MM.1S (cell line): ENCODE results near the gene TAF5.

Source experiments
- DNase-seq: peaks from one replicate; pipeline ENCODE4 v3.0.0-alpha.2; 2015
- H2AFZ ChIP-seq: fragments of 300-600 bp; sonication (generic); 2 replicates; pipeline ENCODE4 v1.6.0; 2016; ENCODE audit warnings: antibody characterized with exemption, low read length
- H3F3A ChIP-seq: fragments of 300-600 bp; sonication (generic); 2 replicates; pipeline ENCODE4 v1.6.1; 2016; ENCODE audit warnings: mild to moderate bottlenecking, antibody characterized with exemption, low read length, moderate library complexity, mixed read lengths; ENCODE audit not compliant: insufficient read depth
- H3K27ac ChIP-seq: fragments of 300-600 bp; sonication (generic); 2 replicates; pipeline ENCODE4 v1.5.1; 2016; ENCODE audit warnings: mild to moderate bottlenecking, low read length
- H3K27me3 ChIP-seq: fragments of 300-600 bp; sonication (generic); replicated peaks from 2 replicates; pipeline ENCODE4 v1.6.0; 2016; ENCODE audit warnings: low read length; ENCODE audit not compliant: insufficient read depth
- H3K36me3 ChIP-seq: fragments of 300-600 bp; sonication (generic); replicated peaks from 2 replicates; pipeline ENCODE4 v1.6.1; 2016; ENCODE audit warnings: mild to moderate bottlenecking, low read length, mixed read lengths; ENCODE audit not compliant: insufficient read depth
- H3K4me1 ChIP-seq: fragments of 300-600 bp; sonication (generic); 2 replicates; pipeline ENCODE4 v1.6.1; 2016; ENCODE audit warnings: low read length, mixed read lengths
- H3K4me2 ChIP-seq: fragments of 300-600 bp; sonication (generic); 2 replicates; pipeline ENCODE4 v1.6.0; 2016; ENCODE audit warnings: low read depth, low read length
- H3K4me3 ChIP-seq: fragments of 300-600 bp; sonication (generic); 2 replicates; pipeline ENCODE4 v1.5.1; 2016; ENCODE audit warnings: low read length, mixed read lengths
- H3K79me2 ChIP-seq: fragments of 300-600 bp; sonication (generic); 2 replicates; pipeline ENCODE4 v1.6.1; 2016; ENCODE audit warnings: mixed run types, low read length, mixed read lengths
- H3K9ac ChIP-seq: fragments of 300-600 bp; sonication (generic); 2 replicates; pipeline ENCODE4 v1.6.1; 2016; ENCODE audit warnings: low read length, mixed read lengths
- H3K9me2 ChIP-seq: fragments of 300-600 bp; sonication (generic); replicated peaks from 2 replicates; pipeline ENCODE4 v1.6.1; 2016; ENCODE audit warnings: mild to moderate bottlenecking, low read length, mixed read lengths; ENCODE audit not compliant: insufficient read depth
- H3K9me3 ChIP-seq: fragments of 300-600 bp; sonication (generic); replicated peaks from 2 replicates; pipeline ENCODE4 v1.6.1; 2016; ENCODE audit warnings: mild to moderate bottlenecking, low read length, mixed read lengths; ENCODE audit not compliant: insufficient read depth
- H4K20me1 ChIP-seq: fragments of 300-600 bp; sonication (generic); 2 replicates; pipeline ENCODE4 v1.6.1; 2016; ENCODE audit warnings: mild to moderate bottlenecking, low read length, moderate library complexity, mixed read lengths; ENCODE audit not compliant: insufficient read depth
- CTCF ChIP-seq: fragments of 300-600 bp; sonication (generic); IDR thresholded peaks from 2 replicates; pipeline ENCODE4 v1.5.1; 2016; ENCODE audit warnings: antibody characterized with exemption, low read length, mixed read lengths
- EZH2 ChIP-seq: fragments of 300-600 bp; sonication (generic); optimal IDR thresholded peaks from 2 replicates; pipeline ENCODE3; 2017; ENCODE audit warnings: low read depth, mild to moderate bottlenecking, antibody characterized with exemption, low read length, mixed read lengths
- EZH2phosphoT487 ChIP-seq: fragments of 300-600 bp; sonication (generic); IDR thresholded peaks from 2 replicates; pipeline ENCODE4 v1.6.1; 2018; ENCODE audit warnings: antibody characterized with exemption, low read length

The TAF5 gene

GRCh38 chr10:103334567-103334966 lies 33.2 kb upstream of the TAF5 start:
- Histone ChIP-seq H3K9me2 (no peaks in the 10 kb centered on the region), H3K36me3 (peaks cover 8% of the 10 kb centered on the region)

GRCh38 chr10:103336370-103336769 lies 31.4 kb upstream of the TAF5 start:
- Histone ChIP-seq H3K27me3 (no peaks in the 10 kb centered on the region), H3K36me3 (peaks cover 6% of the 10 kb centered on the region; the same call in 1 of the 2 replicates), H3K79me2 (0 out of 2 replicates have a peak, but pooled peaks cover 4% of the 10 kb centered on the region), H3K9ac (peak overlapping the region; percentile 16; the same call in 1 of the 2 replicates), H3K9me2 (no peaks in the 10 kb centered on the region), H2AFZ (no peak overlapping the region), H3K27ac (peak overlapping the region; percentile 74; the same call in 1 of the 2 replicates), H3K4me1 (peaks cover 15% of the 10 kb centered on the region), H3K9me3 (no peaks in the 10 kb centered on the region), H3K4me3 (no peak overlapping the region), H4K20me1 (no peaks in the 10 kb centered on the region), H3K4me2 (peak overlapping the region; percentile 22; the same call in 1 of the 2 replicates), H3F3A (peaks cover 13% of the 10 kb centered on the region)
- TF ChIP-seq CTCF (no peak), EZH2 (no peak), EZH2phosphoT487 (no peak)
- DNase-seq = peak; percentile 95

More at GRCh38 chr10:103334567-103334966, 33.2 kb upstream of the TAF5 start:
- Histone ChIP-seq H3K9me3 (no peaks in the 10 kb centered on the region), H4K20me1 (no peaks in the 10 kb centered on the region), H3K4me2 (no peak overlapping the region), H2AFZ (no peak overlapping the region), H3K27ac (no peak overlapping the region), H3K9ac (no peak overlapping the region), H3K27me3 (no peaks in the 10 kb centered on the region), H3K4me3 (no peak overlapping the region), H3F3A (peaks cover 13% of the 10 kb centered on the region), H3K4me1 (peaks cover 15% of the 10 kb centered on the region), H3K79me2 (0 out of 2 replicates have a peak, but pooled peaks cover 4% of the 10 kb centered on the region)
- no peak for DNase-seq
- TF ChIP-seq CTCF (no peak), EZH2phosphoT487 (no peak), EZH2 (no peak)

- Histone ChIP-seq H3K4me3 (peak overlapping the region; percentile 94), H3K27ac (peak overlapping the region; percentile 54; the same call in 1 of the 2 replicates), H2AFZ (peak overlapping the region; percentile 80), H3K9me3 (no peaks in the 10 kb centered on the region), H3K9me2 (no peaks in the 10 kb centered on the region), H3K27me3 (no peaks in the 10 kb centered on the region), H3K9ac (peak overlapping the region; percentile 93), H3K4me2 (peak overlapping the region; percentile 86; the same call in 1 of the 2 replicates), H3K79me2 (peaks cover 26% of the 10 kb centered on the region), H3K36me3 (no peaks in the 10 kb centered on the region; the same call in 1 of the 2 replicates), H3F3A (peaks cover 3% of the 10 kb centered on the region; the same call in 1 of the 2 replicates), H3K4me1 (0 out of 2 replicates have a peak, but pooled peaks cover 3% of the 10 kb centered on the region), H4K20me1 (no peaks in the 10 kb centered on the region)
- no peak for TF ChIP-seq EZH2
- no peak for TF ChIP-seq EZH2phosphoT487
- TF ChIP-seq CTCF = no peak
- no peak for DNase-seq
Observed at GRCh38 chr10:103350175-103350516, 17.6 kb upstream of the TAF5 start.
